Colonic mucosa (tissue), 4 donors: ENCODE data around the gene CDKAL1. TPM values are rescaled to one million over a fixed set of nuclear protein-coding genes. Genes with fewer than 3 reads are reported as not detected.

Experiments used
- DNase-seq: peaks from one replicate; pipeline ENCODE4 v3.0.0-alpha.2; 2020
- H3K27ac ChIP-seq: fragments of 200-600 bp; one replicate; pipeline ENCODE4 v1.8.0; 2021
- H3K27me3 ChIP-seq: fragments of 200-600 bp; one replicate; pipeline ENCODE4 v1.8.0; 2021
- H3K36me3 ChIP-seq: fragments of 200-600 bp; one replicate; pipeline ENCODE4 v1.8.0; 2021
- H3K4me1 ChIP-seq: fragments of 200-600 bp; one replicate; pipeline ENCODE4 v1.8.0; 2021; ENCODE audit warnings: mild to moderate bottlenecking
- H3K4me3 ChIP-seq: fragments of 200-600 bp; one replicate; pipeline ENCODE4 v1.8.0; 2021
- H3K9ac ChIP-seq, 2 donors: one replicate each; pipeline ENCODE4 v1.7.0; 2013; ENCODE audit warnings: control low read depth in 2 of 2, low read depth in 2 of 2, low read length in 2 of 2
- H3K9me3 ChIP-seq: fragments of 200-600 bp; one replicate; pipeline ENCODE4 v1.8.0; 2021
- intact Hi-C: fragments of 100-400 bp; cut with DNase I; formaldehyde crosslinking; loops from one replicate; pipeline ENCODE4 v1.14.1; 2022
- total RNA-seq, 2 donors: library from RNA; stranded (reverse); fragmentation: NEBNext Ultra II Directional in 1 of 2; extraction: Animal tissue kit (Norgen Biotek cat#: 25700) in 1 of 2; gene quantifications; one replicate each; pipeline ENCODE4 v1.2.1, GENCODE V29; 2021
- TF ChIP-seq, protein P1 (sequence below): fragments of 200-600 bp; IDR thresholded peaks from one replicate; pipeline ENCODE4 v1.8.0; 2022; ENCODE audit warnings: antibody characterized with exemption, mild to moderate bottlenecking
- donor health status: healthy.
- donor health status: DM: no; HTN: no; CAD: no.
- donor health status: DM: no; HTN: no; CAD: no.

The CDKAL1 gene
- total RNA-seq, 2 donors from 2014 or later: 13.8 to 14.2 TPM

DNA sequence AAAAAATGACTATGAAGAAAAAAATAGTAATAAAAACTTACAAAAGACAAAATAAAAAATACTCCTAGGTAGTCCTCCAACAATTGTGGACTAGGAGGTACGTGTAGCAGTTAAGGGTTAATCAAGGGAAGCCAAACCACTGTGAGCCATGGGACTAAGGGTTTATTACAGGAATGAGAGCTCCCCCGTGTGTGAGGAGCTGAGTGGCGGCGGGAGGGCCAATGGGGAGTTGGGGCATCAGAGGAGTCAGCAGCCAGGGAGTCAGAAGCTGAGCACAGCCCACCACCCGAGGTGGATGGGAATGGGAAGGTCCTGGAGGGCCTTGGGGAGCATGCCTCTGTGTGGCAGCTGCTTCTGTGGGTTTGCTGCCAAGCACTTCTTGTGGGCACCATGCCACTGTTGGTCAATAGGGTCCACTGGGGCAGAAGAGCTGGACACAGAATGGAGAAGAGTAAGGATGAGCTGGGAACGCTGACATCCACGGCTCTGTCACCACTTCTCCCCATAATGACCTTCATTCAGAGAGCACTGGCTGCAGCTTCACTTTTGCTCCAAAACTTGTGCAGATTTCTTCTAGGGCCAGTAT lies 373.3 kb downstream of the CDKAL1 start:
- no peak overlapping the region for H3K27ac ChIP-seq
- TF ChIP-seq, protein P1, sequence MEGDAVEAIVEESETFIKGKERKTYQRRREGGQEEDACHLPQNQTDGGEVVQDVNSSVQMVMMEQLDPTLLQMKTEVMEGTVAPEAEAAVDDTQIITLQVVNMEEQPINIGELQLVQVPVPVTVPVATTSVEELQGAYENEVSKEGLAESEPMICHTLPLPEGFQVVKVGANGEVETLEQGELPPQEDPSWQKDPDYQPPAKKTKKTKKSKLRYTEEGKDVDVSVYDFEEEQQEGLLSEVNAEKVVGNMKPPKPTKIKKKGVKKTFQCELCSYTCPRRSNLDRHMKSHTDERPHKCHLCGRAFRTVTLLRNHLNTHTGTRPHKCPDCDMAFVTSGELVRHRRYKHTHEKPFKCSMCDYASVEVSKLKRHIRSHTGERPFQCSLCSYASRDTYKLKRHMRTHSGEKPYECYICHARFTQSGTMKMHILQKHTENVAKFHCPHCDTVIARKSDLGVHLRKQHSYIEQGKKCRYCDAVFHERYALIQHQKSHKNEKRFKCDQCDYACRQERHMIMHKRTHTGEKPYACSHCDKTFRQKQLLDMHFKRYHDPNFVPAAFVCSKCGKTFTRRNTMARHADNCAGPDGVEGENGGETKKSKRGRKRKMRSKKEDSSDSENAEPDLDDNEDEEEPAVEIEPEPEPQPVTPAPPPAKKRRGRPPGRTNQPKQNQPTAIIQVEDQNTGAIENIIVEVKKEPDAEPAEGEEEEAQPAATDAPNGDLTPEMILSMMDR: no peak

DNA sequence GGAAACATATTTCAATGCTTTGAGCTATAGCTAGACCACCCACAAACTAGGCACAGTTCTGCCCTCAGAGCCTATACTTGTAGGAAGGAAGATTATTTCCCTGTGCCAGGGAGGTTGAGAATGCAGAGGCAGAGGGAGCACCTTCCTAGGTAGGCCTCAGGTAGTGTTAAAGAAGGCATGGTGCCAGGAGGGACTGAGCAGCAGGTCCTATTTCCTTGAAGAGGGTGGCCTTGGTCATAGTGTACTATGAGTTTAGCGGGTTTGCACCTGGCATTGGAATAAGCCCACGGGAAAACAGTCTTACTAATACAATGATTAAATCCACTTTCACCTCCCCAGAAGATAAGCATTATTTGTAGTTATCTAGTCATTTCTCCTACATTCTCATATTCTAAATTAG lies 375.4 kb downstream of the CDKAL1 start:
- no peak overlapping the region for H3K4me3 ChIP-seq
- no peaks in the 10 kb centered on the region for H3K9me3 ChIP-seq
- H3K36me3 ChIP-seq: no peaks in the 10 kb centered on the region
- H3K27ac ChIP-seq: no peak overlapping the region
- DNase-seq: no peak
- no peak overlapping the region for H3K9ac ChIP-seq
- intact Hi-C loops: no loop called here
- H3K4me1 ChIP-seq: no peaks in the 10 kb centered on the region
- TF ChIP-seq, protein P1: no peak
- H3K27me3 ChIP-seq: no peaks in the 10 kb centered on the region

More for the DNA sequence above, 373.3 kb downstream of the CDKAL1 start:
- no peaks in the 10 kb centered on the region for H3K36me3 ChIP-seq
- no peaks in the 10 kb centered on the region for H3K27me3 ChIP-seq
- no peaks in the 10 kb centered on the region for H3K9me3 ChIP-seq
- no peak for DNase-seq
- H3K4me1 ChIP-seq: no peaks in the 10 kb centered on the region
- H3K9ac ChIP-seq: no peak overlapping the region
- intact Hi-C loops: no loop called here
- no peak overlapping the region for H3K4me3 ChIP-seq

DNA sequence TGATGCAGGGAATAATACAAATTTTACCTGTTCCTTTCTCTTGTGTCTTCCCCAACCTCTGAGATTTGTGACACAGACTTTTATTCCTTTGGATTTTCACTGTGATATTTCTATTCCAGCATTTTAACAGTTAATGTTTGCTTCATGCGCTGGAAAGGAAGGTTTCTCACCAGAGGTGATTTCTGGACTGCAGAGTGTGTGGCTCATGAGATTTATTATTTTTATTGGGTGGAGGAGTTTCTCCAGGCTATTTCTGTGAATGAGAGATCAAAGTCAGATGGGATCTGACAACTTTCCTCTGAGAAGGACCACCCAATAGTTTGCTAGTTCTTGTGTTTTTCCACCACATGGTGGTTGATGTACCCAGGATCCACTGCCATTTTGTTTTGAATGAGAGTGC lies 377.5 kb downstream of the CDKAL1 start:
- Histone ChIP-seq H3K9me3 (no peaks in the 10 kb centered on the region), H3K36me3 (no peaks in the 10 kb centered on the region), H3K27ac (no peak overlapping the region), H3K9ac (no peak overlapping the region), H3K27me3 (no peaks in the 10 kb centered on the region), H3K4me1 (no peaks in the 10 kb centered on the region), H3K4me3 (no peak overlapping the region)
- intact Hi-C loops: no loop called here
- TF ChIP-seq, protein P1: no peak
- no peak for DNase-seq

DNA sequence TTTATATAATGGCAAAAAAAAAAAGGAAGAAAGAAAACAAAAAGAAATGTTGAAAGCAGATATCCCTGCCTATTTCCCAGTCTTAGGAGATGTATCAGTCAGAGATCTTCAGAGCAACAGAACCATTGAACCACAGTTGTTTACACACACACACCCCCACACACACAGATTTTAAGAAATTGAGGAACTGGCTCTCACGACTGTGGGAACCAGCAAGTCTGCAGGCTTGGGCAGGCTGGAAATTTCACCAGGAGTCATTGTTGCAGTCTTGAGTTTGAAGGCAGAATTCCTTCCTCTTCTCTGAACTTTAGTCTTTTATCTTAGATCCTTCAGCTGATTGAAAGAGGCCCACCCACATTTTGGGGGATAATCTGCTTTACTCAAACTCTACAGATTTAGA lies 380.9 kb downstream of the CDKAL1 start:
- H3K4me3 ChIP-seq: no peak overlapping the region
- H3K9me3 ChIP-seq: no peaks in the 10 kb centered on the region
- no peak overlapping the region for H3K9ac ChIP-seq
- no peak overlapping the region for H3K27ac ChIP-seq
- H3K36me3 ChIP-seq: no peaks in the 10 kb centered on the region
- H3K4me1 ChIP-seq: no peaks in the 10 kb centered on the region
- intact Hi-C loops: no loop called here
- no peak for DNase-seq
- TF ChIP-seq, protein P1: no peak
- H3K27me3 ChIP-seq: no peaks in the 10 kb centered on the region

DNA sequence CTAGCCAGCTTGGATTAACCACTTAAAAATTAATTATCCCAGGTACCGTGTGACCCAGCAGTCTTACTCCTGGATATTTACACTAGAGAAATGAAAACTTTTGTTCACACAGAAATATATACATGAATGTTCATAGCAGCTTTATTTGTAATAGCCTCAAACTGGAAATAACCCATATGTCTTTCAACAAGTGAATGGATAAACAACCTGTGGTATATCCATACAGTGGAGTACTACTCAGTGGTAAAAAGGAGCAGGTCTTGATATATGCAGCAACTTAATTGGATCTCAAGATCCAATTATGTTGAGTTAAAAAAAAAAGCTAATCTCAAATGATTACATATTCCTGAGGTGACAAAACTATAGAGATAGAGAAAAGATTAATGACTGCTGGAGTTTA lies 381.4 kb downstream of the CDKAL1 start:
- Histone ChIP-seq H3K4me3 (no peak overlapping the region), H3K36me3 (no peaks in the 10 kb centered on the region), H3K9me3 (no peaks in the 10 kb centered on the region), H3K4me1 (no peaks in the 10 kb centered on the region), H3K27ac (no peak overlapping the region), H3K9ac (no peak overlapping the region), H3K27me3 (no peaks in the 10 kb centered on the region)
- TF ChIP-seq, protein P1: no peak
- intact Hi-C loops: no loop called here
- DNase-seq: no peak
